ENCODE measurements around the gene DDAH1. TPM values are rescaled to one million over a fixed set of nuclear protein-coding genes. Genes with fewer than 3 reads are reported as not detected.

The DDAH1 gene
- total and polyA plus RNA-seq, 2 experiments from 2014 or later = 19.5 to 49.8 TPM

- no peaks in the 10 kb centered on the region for H4K20me1 ChIP-seq (ENCODE audit: insufficient read depth, poor library complexity, severe bottlenecking)
- H2AFZ ChIP-seq = no peak overlapping the region
- no peaks in the 10 kb centered on the region for H3K9me2 ChIP-seq (replicated peaks; ENCODE audit: insufficient read depth)
- TF ChIP-seq EZH2 (IDR thresholded peaks at IDR 0.05; ENCODE audit: borderline replicate concordance) = no peak
- TF ChIP-seq, protein P1, sequence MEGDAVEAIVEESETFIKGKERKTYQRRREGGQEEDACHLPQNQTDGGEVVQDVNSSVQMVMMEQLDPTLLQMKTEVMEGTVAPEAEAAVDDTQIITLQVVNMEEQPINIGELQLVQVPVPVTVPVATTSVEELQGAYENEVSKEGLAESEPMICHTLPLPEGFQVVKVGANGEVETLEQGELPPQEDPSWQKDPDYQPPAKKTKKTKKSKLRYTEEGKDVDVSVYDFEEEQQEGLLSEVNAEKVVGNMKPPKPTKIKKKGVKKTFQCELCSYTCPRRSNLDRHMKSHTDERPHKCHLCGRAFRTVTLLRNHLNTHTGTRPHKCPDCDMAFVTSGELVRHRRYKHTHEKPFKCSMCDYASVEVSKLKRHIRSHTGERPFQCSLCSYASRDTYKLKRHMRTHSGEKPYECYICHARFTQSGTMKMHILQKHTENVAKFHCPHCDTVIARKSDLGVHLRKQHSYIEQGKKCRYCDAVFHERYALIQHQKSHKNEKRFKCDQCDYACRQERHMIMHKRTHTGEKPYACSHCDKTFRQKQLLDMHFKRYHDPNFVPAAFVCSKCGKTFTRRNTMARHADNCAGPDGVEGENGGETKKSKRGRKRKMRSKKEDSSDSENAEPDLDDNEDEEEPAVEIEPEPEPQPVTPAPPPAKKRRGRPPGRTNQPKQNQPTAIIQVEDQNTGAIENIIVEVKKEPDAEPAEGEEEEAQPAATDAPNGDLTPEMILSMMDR (IDR thresholded peaks at IDR 0.05; ENCODE audit: poor library complexity) = no peak
- no peak for TF ChIP-seq EZH2phosphoT487 (IDR thresholded peaks at IDR 0.05; ENCODE audit: low read depth, severe bottlenecking, unreplicated experiment)
- H3K9me3 ChIP-seq (ENCODE audit: low read depth) = no peaks in the 10 kb centered on the region
- no peak overlapping the region for H3K4me2 ChIP-seq
- H3K27ac ChIP-seq = no peak overlapping the region
- 95% methylated on average over 3 of the region's 3 CpGs for WGBS (ENCODE audit: low lambda C conversion rate, missing lambda C conversion rate)
- peaks cover 4% of the 10 kb centered on the region for H3K4me1 ChIP-seq (ENCODE audit: insufficient read depth)
- H3K36me3 ChIP-seq (replicated peaks; ENCODE audit: insufficient read depth, low read depth) = no peaks in the 10 kb centered on the region
- H3K4me3 ChIP-seq = no peak overlapping the region
- DNase-seq (ENCODE audit: low spot score) = no peak
- H3K27me3 ChIP-seq = no peaks in the 10 kb centered on the region
- no peaks in the 10 kb centered on the region for H3K79me2 ChIP-seq
Measured at GRCh38 chr1:85319491-85319890, 145.5 kb downstream of the DDAH1 start.

DNA sequence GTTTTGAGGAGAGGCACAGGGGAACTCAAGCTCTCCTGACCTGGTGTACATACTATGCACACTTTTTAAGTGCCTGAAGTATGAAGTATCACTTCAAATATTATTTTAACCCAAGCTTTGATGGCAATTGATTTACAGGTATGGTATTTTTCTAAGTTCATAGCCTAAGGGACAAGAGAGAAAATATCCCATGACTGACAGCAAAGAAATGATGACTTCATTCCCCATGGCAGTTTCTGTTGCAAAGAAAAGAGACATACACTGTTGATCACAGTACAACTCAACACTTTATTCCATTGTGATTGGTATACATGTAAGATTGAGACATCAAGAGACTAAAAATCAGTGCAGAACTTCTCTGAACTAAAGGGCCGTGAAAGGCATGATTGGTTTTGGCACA, 146.7 kb downstream of the DDAH1 start:
- Histone ChIP-seq H3K4me1 (ENCODE audit: insufficient read depth) (peaks cover 4% of the 10 kb centered on the region), H2AFZ (no peak overlapping the region), H3K27me3 (no peaks in the 10 kb centered on the region), H3K4me3 (no peak overlapping the region), H3K9me2 (replicated peaks; ENCODE audit: insufficient read depth) (no peaks in the 10 kb centered on the region), H3K36me3 (replicated peaks; ENCODE audit: insufficient read depth, low read depth) (no peaks in the 10 kb centered on the region), H4K20me1 (ENCODE audit: insufficient read depth, poor library complexity, severe bottlenecking) (no peaks in the 10 kb centered on the region), H3K27ac (no peak overlapping the region), H3K4me2 (no peak overlapping the region), H3K79me2 (no peaks in the 10 kb centered on the region), H3K9me3 (ENCODE audit: low read depth) (no peaks in the 10 kb centered on the region)
- TF ChIP-seq, protein P1 (IDR thresholded peaks at IDR 0.05; ENCODE audit: poor library complexity) = no peak
- no peak for TF ChIP-seq EZH2 (IDR thresholded peaks at IDR 0.05; ENCODE audit: borderline replicate concordance)
- TF ChIP-seq EZH2phosphoT487 (IDR thresholded peaks at IDR 0.05; ENCODE audit: low read depth, severe bottlenecking, unreplicated experiment) = no peak
- 88% methylated on average over 1 of the region's 1 CpG for WGBS (ENCODE audit: low lambda C conversion rate, missing lambda C conversion rate)
- DNase-seq (ENCODE audit: low spot score) = no peak

DNA sequence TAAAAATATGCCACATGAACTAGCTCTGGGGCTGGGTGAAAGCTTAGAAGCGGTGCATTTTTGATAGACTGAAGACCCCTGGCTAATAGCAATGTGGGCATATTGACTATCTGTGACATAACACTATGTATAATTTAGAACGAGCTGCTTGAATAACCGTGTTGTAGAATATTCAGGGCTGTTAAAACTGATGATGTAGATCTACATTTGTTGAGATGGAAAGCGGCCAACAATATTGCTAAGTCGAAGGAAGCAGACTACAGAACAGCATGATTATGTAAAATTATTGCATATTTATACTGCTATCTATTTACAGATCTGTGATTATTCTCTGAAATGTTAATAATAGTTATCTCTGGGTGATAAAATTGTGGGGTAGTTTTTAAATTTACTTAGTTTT, 147.4 kb downstream of the DDAH1 start:
- TF ChIP-seq, protein P1 (IDR thresholded peaks at IDR 0.05; ENCODE audit: poor library complexity) = no peak
- TF ChIP-seq EZH2phosphoT487 (IDR thresholded peaks at IDR 0.05; ENCODE audit: low read depth, severe bottlenecking, unreplicated experiment) (no peak), EZH2 (IDR thresholded peaks at IDR 0.05; ENCODE audit: borderline replicate concordance) (no peak)

DNA sequence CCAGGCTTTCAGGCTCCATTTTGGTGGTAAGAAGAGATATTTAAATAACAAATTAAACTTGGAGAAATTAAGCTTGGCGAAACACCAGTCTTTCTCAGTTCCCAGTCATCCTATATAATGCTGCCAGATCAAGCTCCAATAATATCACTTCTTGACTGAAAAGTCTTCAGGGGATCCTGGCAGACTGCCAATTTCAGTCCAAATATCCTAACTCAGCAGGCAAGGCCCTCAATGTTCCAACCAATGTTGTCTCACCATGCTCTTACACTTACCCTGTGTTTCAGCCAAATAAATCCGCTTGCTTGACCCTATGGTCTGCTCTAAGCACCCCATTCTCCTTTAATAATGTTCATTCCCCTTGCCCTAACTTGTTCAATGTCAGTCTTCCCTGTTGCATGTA, 148.6 kb downstream of the DDAH1 start:
- H2AFZ ChIP-seq = no peak overlapping the region
- WGBS (ENCODE audit: low lambda C conversion rate, missing lambda C conversion rate) = 98% methylated on average over 2 of the region's 2 CpGs
- H3K27ac ChIP-seq = no peak overlapping the region
- no peaks in the 10 kb centered on the region for H3K27me3 ChIP-seq
- TF ChIP-seq EZH2phosphoT487 (IDR thresholded peaks at IDR 0.05; ENCODE audit: low read depth, severe bottlenecking, unreplicated experiment) = no peak
- TF ChIP-seq, protein P1 (IDR thresholded peaks at IDR 0.05; ENCODE audit: poor library complexity) = no peak
- TF ChIP-seq EZH2 (IDR thresholded peaks at IDR 0.05; ENCODE audit: borderline replicate concordance) = no peak
- no peak for DNase-seq (ENCODE audit: low spot score)
- no peaks in the 10 kb centered on the region for H3K36me3 ChIP-seq (replicated peaks; ENCODE audit: insufficient read depth, low read depth)
- H3K4me2 ChIP-seq = no peak overlapping the region
- no peak overlapping the region for H3K4me3 ChIP-seq
- no peaks in the 10 kb centered on the region for H3K79me2 ChIP-seq
- peaks cover 4% of the 10 kb centered on the region for H3K4me1 ChIP-seq (ENCODE audit: insufficient read depth)
- H4K20me1 ChIP-seq (ENCODE audit: insufficient read depth, poor library complexity, severe bottlenecking) = no peaks in the 10 kb centered on the region
- H3K9me3 ChIP-seq (ENCODE audit: low read depth) = no peaks in the 10 kb centered on the region
- no peaks in the 10 kb centered on the region for H3K9me2 ChIP-seq (replicated peaks; ENCODE audit: insufficient read depth)

More for the DNA sequence above, 147.4 kb downstream of the DDAH1 start:
- Histone ChIP-seq H3K79me2 (no peaks in the 10 kb centered on the region), H3K36me3 (replicated peaks; ENCODE audit: insufficient read depth, low read depth) (no peaks in the 10 kb centered on the region), H3K4me2 (no peak overlapping the region), H3K9me2 (replicated peaks; ENCODE audit: insufficient read depth) (no peaks in the 10 kb centered on the region), H2AFZ (no peak overlapping the region), H3K4me3 (no peak overlapping the region), H3K27me3 (no peaks in the 10 kb centered on the region), H3K4me1 (ENCODE audit: insufficient read depth) (peaks cover 4% of the 10 kb centered on the region), H4K20me1 (ENCODE audit: insufficient read depth, poor library complexity, severe bottlenecking) (no peaks in the 10 kb centered on the region), H3K9me3 (ENCODE audit: low read depth) (no peaks in the 10 kb centered on the region), H3K27ac (no peak overlapping the region)
- no peak for DNase-seq (ENCODE audit: low spot score)
- WGBS (ENCODE audit: low lambda C conversion rate, missing lambda C conversion rate) = 90% methylated on average over 5 of the region's 5 CpGs
